ENCODE measurements around the gene ZIC5. TPM values are rescaled to one million over a fixed set of nuclear protein-coding genes. Genes with fewer than 3 reads are reported as not detected.

Gene ZIC5
- total and polyA plus RNA-seq, 2 of the 13 experiments (the other 11 are each of a cell fraction or from before 2014, with no cell fraction given), result 0.02 to 0.07 TPM

- no peaks in the 10 kb centered on the region for H4K20me1 ChIP-seq (ENCODE audit: insufficient read depth, low read length)
- no peak overlapping the region for H3K4me3 ChIP-seq (replicated peaks in 1 of 3; ENCODE audit: insufficient read depth in 1 of 3, low read depth in 2 of 3, low read length in 3 of 3)
- H3K27me3 ChIP-seq (ENCODE audit: control insufficient read depth in 1 of 2, insufficient read depth in 2 of 2, low read length in 2 of 2), result peaks cover 9 to 68% of the 10 kb centered on the region in 2 experiments; a peak in 4 of 5 replicates
- WGBS (ENCODE audit: low lambda C conversion rate), result 81% methylated on average over 48 of the region's 52 CpGs
- no peak overlapping the region for H3K27ac ChIP-seq (ENCODE audit: extremely low read length, insufficient read depth, low read length)
- ChIA-PET CTCF (ENCODE audit: low intra/inter-chr PET ratio, low total read pairs) (no interaction called here), POLR2A (no interaction called here)
- BruUV-seq (replicated peaks), result no TSS peak
- TF ChIP-seq HNRNPK (IDR thresholded peaks at IDR 0.05; ENCODE audit: low read depth, low read length, poor library complexity, severe bottlenecking) (peak; percentile 55), NKX3-1 (CRISPR knock-in tag; IDR thresholded peaks at IDR 0.05) (no peak)
- ATAC-seq, result no peak
- no peaks in the 10 kb centered on the region for H3K36me3 ChIP-seq (replicated peaks in 1 of 2; ENCODE audit: control insufficient read depth in 1 of 2, insufficient read depth in 2 of 2, low read length in 2 of 2)
- H3K9me3 ChIP-seq (ENCODE audit: low read length), result no peaks in the 10 kb centered on the region
- H3K9ac ChIP-seq (ENCODE audit: insufficient read depth, low read depth, low read length), result no peak overlapping the region
- FAIRE-seq, result no peak
- H3K79me2 ChIP-seq (ENCODE audit: insufficient read depth, low read length), result no peaks in the 10 kb centered on the region
- in situ Hi-C loops (cut with HindIII; ENCODE audit: extremely low pct_ligation_motif_present, low pct_unique_long_range_greater_than_20kb) (no loop called here), intact Hi-C loops (cut with micrococcal nuclease; ENCODE audit: unreplicated experiment) (loop anchor here (10.0 kb wide), 1 partner anchor 257 kb away; no protein-coding TSS in a partner anchor)
- no peak overlapping the region for H2AFZ ChIP-seq (ENCODE audit: low read length)
- peaks cover 29% of the 10 kb centered on the region for H3K4me1 ChIP-seq (ENCODE audit: insufficient read depth, low read length)
- no peak for DNase-seq (ENCODE audit: low spot score)
- H3K4me2 ChIP-seq (ENCODE audit: low read depth, low read length), result no peak overlapping the region; the same call in 1 of the 2 replicates
Observed at GRCh38 chr13:99977912-99978798, 6.6 kb upstream of the ZIC5 start.

GRCh38 chr13:99977334-99977911, 5.9 kb upstream of the ZIC5 start:
- CTCF ChIA-PET (ENCODE audit: low intra/inter-chr PET ratio, low total read pairs), result no interaction called here
- 18% methylated on average over 7 of the region's 7 CpGs for WGBS (ENCODE audit: low lambda C conversion rate)
- no peak for TF ChIP-seq GMEB2 (CRISPR knock-in tag; IDR thresholded peaks at IDR 0.05; ENCODE audit: low read depth)
- no peak for TF ChIP-seq ELF3 (CRISPR knock-in tag; IDR thresholded peaks at IDR 0.05)
- TF ChIP-seq PHF20 (CRISPR knock-in tag; IDR thresholded peaks at IDR 0.05), result no peak
- TF ChIP-seq PREB (CRISPR knock-in tag; IDR thresholded peaks at IDR 0.05), result no peak
- no peak for TF ChIP-seq ZSCAN22 (CRISPR knock-in tag; IDR thresholded peaks at IDR 0.05)
- TF ChIP-seq PLRG1 (conservative IDR thresholded peaks at IDR 0.05), result no peak
- TF ChIP-seq CEBPZ (IDR thresholded peaks at IDR 0.05; ENCODE audit: low read length), result no peak
- TF ChIP-seq RBFOX2 (IDR thresholded peaks at IDR 0.05; ENCODE audit: low read depth, low read length), result no peak
- TF ChIP-seq MXD4 (CRISPR knock-in tag; IDR thresholded peaks at IDR 0.05), result no peak

More at GRCh38 chr13:99977334-99977911, 5.9 kb upstream of the ZIC5 start:
- Histone ChIP-seq H3K27ac (ENCODE audit: extremely low read length, insufficient read depth, low read length) (no peak overlapping the region), H4K20me1 (ENCODE audit: insufficient read depth, low read length) (no peaks in the 10 kb centered on the region), H3K4me1 (ENCODE audit: insufficient read depth, low read length) (peaks cover 22% of the 10 kb centered on the region), H3K4me3 (replicated peaks in 1 of 3; ENCODE audit: insufficient read depth in 1 of 3, low read depth in 2 of 3, low read length in 3 of 3) (no peak overlapping the region), H3K9ac (ENCODE audit: insufficient read depth, low read depth, low read length) (no peak overlapping the region), H2AFZ (ENCODE audit: low read length) (no peak overlapping the region), H3K79me2 (ENCODE audit: insufficient read depth, low read length) (no peaks in the 10 kb centered on the region), H3K9me3 (ENCODE audit: low read length) (no peaks in the 10 kb centered on the region), H3K27me3 (ENCODE audit: control insufficient read depth in 1 of 2, insufficient read depth in 2 of 2, low read length in 2 of 2) (peaks cover 9 to 68% of the 10 kb centered on the region in 2 experiments; a peak in 4 of 5 replicates), H3K36me3 (replicated peaks in 1 of 2; ENCODE audit: control insufficient read depth in 1 of 2, insufficient read depth in 2 of 2, low read length in 2 of 2) (no peaks in the 10 kb centered on the region), H3K4me2 (ENCODE audit: low read depth, low read length) (no peak overlapping the region; the same call in 1 of the 2 replicates)
- no peak for ATAC-seq
- no TSS peak for BruUV-seq (replicated peaks)
- FAIRE-seq, result no peak
- POLR2A ChIA-PET, result no interaction called here
- in situ Hi-C loops (cut with HindIII; ENCODE audit: extremely low pct_ligation_motif_present, low pct_unique_long_range_greater_than_20kb) (no loop called here), intact Hi-C loops (cut with micrococcal nuclease; ENCODE audit: unreplicated experiment) (loop anchor here (10.0 kb wide), 1 partner anchor 257 kb away; no protein-coding TSS in a partner anchor)
- DNase-seq (ENCODE audit: low spot score), result peak; percentile 30
